HepG2 (cell line): ENCODE data around the gene TMEFF2. TPM values are rescaled to one million over a fixed set of nuclear protein-coding genes. Genes with fewer than 3 reads are reported as not detected.

Source experiments
- ATAC-seq: fragments of 200-7000 bp; cut with Tn5 transposase; 3 replicates; pipeline ENCODE4 v1.9.1; 2020; ENCODE audit warnings: mild to moderate bottlenecking, moderate library complexity
- BruUV-seq: library from RNA; stranded (reverse); fragments of 400-500 nt; replicated peaks from 2 replicates; lab custom pipeline; 2021; lab: Mats Ljungman, UMichigan
- CTCF ChIA-PET: fragments of 300-600 bp; formaldehyde crosslinking; extraction: SDS; loops from one replicate; lab custom pipeline; 2021; ENCODE audit warnings: low total read pairs, inconsistent platforms, low intra/inter-chr PET ratio; lab: Yijun Ruan, JAX
- POLR2A ChIA-PET: fragments of 350-600 bp; sonication (Branson Sonifier 250); formaldehyde crosslinking; loops from one replicate; lab custom pipeline; 2020; ENCODE audit warnings: antibody characterized with exemption, inconsistent platforms; lab: Yijun Ruan, JAX
- DNase-seq: peaks from one replicate; pipeline ENCODE4 v3.0.0-alpha.2; 2015; ENCODE audit warnings: low spot score
- FAIRE-seq: peaks from 3 replicates; lab custom pipeline; 2011; peaks lifted over from hg19 to GRCh38; lab: Jason Lieb, UNC
- H2AFZ ChIP-seq: one replicate; pipeline ENCODE4 v1.6.1; 2011; ENCODE audit warnings: low read length, inconsistent platforms
- H3K27ac ChIP-seq: fragments of 300-600 bp; 3 replicates; pipeline ENCODE4 v1.8.0; 2011; ENCODE audit warnings: mixed run types, mild to moderate bottlenecking, mixed read lengths, low read length, inconsistent platforms; ENCODE audit not compliant: insufficient read depth; ENCODE audit errors: extremely low read length
- H3K27me3 ChIP-seq, 2 experiments: fragments of 200-600 bp in 1 of 2; 2 replicates in 1 of 2; 3 replicates in 1 of 2; pipeline versions ENCODE4 v1.6.0 to v1.8.0; 2011; ENCODE audit warnings: low read length in 2 of 2, mild to moderate bottlenecking in 2 of 2, moderate library complexity in 2 of 2, inconsistent platforms in 1 of 2; ENCODE audit not compliant: insufficient read depth in 2 of 2, control insufficient read depth in 1 of 2
- H3K36me3 ChIP-seq, 2 experiments: fragments of 200-600 bp in 1 of 2; replicated peaks in 1 of 2; 2 replicates in 1 of 2; 3 replicates in 1 of 2; pipeline versions ENCODE4 v1.5.1 to v1.8.0; 2011; ENCODE audit warnings: low read length in 2 of 2, inconsistent platforms in 1 of 2; ENCODE audit not compliant: insufficient read depth in 2 of 2, control insufficient read depth in 1 of 2
- H3K4me1 ChIP-seq: 2 replicates; pipeline ENCODE4 v1.5.1; 2012; ENCODE audit warnings: low read length, inconsistent platforms; ENCODE audit not compliant: insufficient read depth
- H3K4me2 ChIP-seq: 2 replicates; pipeline ENCODE4 v1.6.0; 2011; ENCODE audit warnings: low read depth, low read length, inconsistent platforms
- H3K4me3 ChIP-seq, 3 experiments: fragments of 200-600 bp in 1 of 3; sonication (generic), shearing (Covaris generic) in 1 of 3; replicated peaks in 1 of 3; 2 replicates each; pipeline ENCODE4 v1.5.1; 2011 to 2016; ENCODE audit warnings: low read length in 3 of 3, inconsistent platforms in 2 of 3, low read depth in 2 of 3, mild to moderate bottlenecking in 2 of 3, control low read depth in 1 of 3, mixed read lengths in 1 of 3; ENCODE audit not compliant: insufficient read depth in 1 of 3
- H3K79me2 ChIP-seq: one replicate; pipeline ENCODE4 v1.6.1; 2011; ENCODE audit warnings: low read length, inconsistent platforms; ENCODE audit not compliant: insufficient read depth
- H3K9ac ChIP-seq: 2 replicates; pipeline ENCODE4 v1.6.0; 2011; ENCODE audit warnings: mild to moderate bottlenecking, low read depth, low read length, inconsistent platforms; ENCODE audit not compliant: insufficient read depth
- H3K9me3 ChIP-seq: 2 replicates; pipeline ENCODE4 v1.5.1; 2012; ENCODE audit warnings: mild to moderate bottlenecking, low read length
- H4K20me1 ChIP-seq: 2 replicates; pipeline ENCODE4 v1.6.0; 2011; ENCODE audit warnings: inconsistent platforms, mild to moderate bottlenecking, low read length, moderate library complexity; ENCODE audit not compliant: insufficient read depth
- ASH2L ChIP-seq: fragments of 300-600, 200-600 bp; sonication (generic); IDR thresholded peaks from 2 replicates; pipeline ENCODE4 v1.7.0; 2017; ENCODE audit warnings: low read depth, mild to moderate bottlenecking, moderate library complexity, mixed read lengths, low read length; ENCODE audit not compliant: insufficient read length
- CBFB ChIP-seq: sonication (generic); formaldehyde crosslinking; IDR thresholded peaks from 2 replicates; pipeline ENCODE4 v1.4.0; 2020; ENCODE audit warnings: missing genetic modification reagents
- EED ChIP-seq: sonication (generic); formaldehyde crosslinking; IDR thresholded peaks from 2 replicates; pipeline ENCODE4 v1.5.0; 2020; ENCODE audit warnings: mild to moderate bottlenecking, missing genetic modification reagents
- FLYWCH1 ChIP-seq: sonication (generic); formaldehyde crosslinking; IDR thresholded peaks from 2 replicates; pipeline ENCODE4 v1.8.1; 2023; ENCODE audit warnings: mild to moderate bottlenecking, missing genetic modification reagents
- HMGA1 ChIP-seq: sonication (generic); formaldehyde crosslinking; conservative IDR thresholded peaks from 2 replicates; pipeline ENCODE4 v1.4.0; 2020; ENCODE audit warnings: missing genetic modification reagents
- MBNL3 ChIP-seq: fragments of 250-450 bp; sonication (Bioruptor Pico); conservative IDR thresholded peaks from 2 replicates; pipeline ENCODE4 v1.8.0; 2022; ENCODE audit warnings: mild to moderate bottlenecking, inconsistent platforms
- PCBP2 ChIP-seq: fragments of 200-400 bp; formaldehyde crosslinking; optimal IDR thresholded peaks from 2 replicates; pipeline ENCODE3; 2018; ENCODE audit warnings: low read length, low read depth; ENCODE audit not compliant: poor library complexity, severe bottlenecking
- POGK ChIP-seq: sonication (generic); formaldehyde crosslinking; conservative IDR thresholded peaks from 2 replicates; pipeline ENCODE4 v1.8.0; 2022; ENCODE audit warnings: mild to moderate bottlenecking, moderate library complexity, missing genetic modification reagents
- SIN3B ChIP-seq: fragments of 150-350 bp; IDR thresholded peaks from 2 replicates; pipeline ENCODE4 v1.6.1; 2014; ENCODE audit warnings: low read length
- SPEN ChIP-seq: sonication (generic); formaldehyde crosslinking; IDR thresholded peaks from 2 replicates; pipeline ENCODE4 v1.5.1; 2020; ENCODE audit warnings: low read depth, mild to moderate bottlenecking, missing genetic modification reagents
- TBL1XR1 ChIP-seq: fragments of 150-350 bp; IDR thresholded peaks from 2 replicates; pipeline ENCODE4 v1.6.1; 2014; ENCODE audit warnings: borderline replicate concordance, low read length; ENCODE audit not compliant: partially characterized antibody
- TBP ChIP-seq: sonication (generic); formaldehyde crosslinking; IDR thresholded peaks from 2 replicates; pipeline ENCODE4 v1.5.0; 2020; ENCODE audit warnings: missing genetic modification reagents
- TEAD2 ChIP-seq: sonication (generic); formaldehyde crosslinking; IDR thresholded peaks from 2 replicates; pipeline ENCODE4 v1.9.0; 2021; ENCODE audit warnings: missing genetic modification reagents
- TSC22D2 ChIP-seq: sonication (generic); formaldehyde crosslinking; IDR thresholded peaks from 2 replicates; pipeline ENCODE4 v1.5.1; 2020; ENCODE audit warnings: missing genetic modification reagents, mild to moderate bottlenecking, borderline replicate concordance
- ZNF382 ChIP-seq: sonication (generic); formaldehyde crosslinking; IDR thresholded peaks from 2 replicates; pipeline ENCODE4 v1.5.0; 2020; ENCODE audit warnings: missing genetic modification reagents, mild to moderate bottlenecking, borderline replicate concordance
- ZNF709 ChIP-seq: sonication (generic); formaldehyde crosslinking; IDR thresholded peaks from 2 replicates; pipeline ENCODE4 v1.5.0; 2020; ENCODE audit warnings: mild to moderate bottlenecking, missing genetic modification reagents
- WGBS: methylation state at CpG from one replicate; pipeline ENCODE4 v1.1.6; 2017; ENCODE audit warnings: low lambda C conversion rate; 5-methylcytosine and 5-hydroxymethylcytosine counted together
- in situ Hi-C: cut with HindIII; loops from 2 replicates; pipeline ENCODE4 v1.10.0; 2017; ENCODE audit warnings: low pct_unique_long_range_greater_than_20kb; ENCODE audit not compliant: extremely low pct_ligation_motif_present
- intact Hi-C: fragments of 100-400 bp; cut with micrococcal nuclease; formaldehyde crosslinking; loops from one replicate; pipeline ENCODE4 v1.10.0; 2022; ENCODE audit not compliant: unreplicated experiment
- polyA plus RNA-seq, 8 experiments: library from polyadenylated mRNA; depleted of rRNA in 3 of 8; stranded (reverse) in 7 of 8; unstranded in 1 of 8; fragments of >200 nt; fragmentation: Illumina TruSeq in 4 of 8; extraction: Trizol in 4 of 8; gene quantifications; 2 replicates each; pipeline versions ENCODE4 v1.2.1 to v1.2.3, GENCODE V29; 2011 to 2016; ENCODE audit warnings: low read depth in 4 of 8, missing spikeins in 1 of 8, mixed read lengths in 1 of 8; ENCODE audit not compliant: insufficient read depth in 1 of 8
- total RNA-seq, 5 experiments: library from RNA; depleted of rRNA; stranded (reverse); fragments of >200 nt; fragmentation: Illumina TruSeq; extraction: Trizol; gene quantifications; 2 replicates each; pipeline ENCODE4 v1.2.3, GENCODE V29; 2016; ENCODE audit warnings: low read depth in 1 of 5
- TF ChIP-seq, protein P1 (sequence below): IDR thresholded peaks from 2 replicates; pipeline ENCODE4 v1.6.1; 2016; ENCODE audit warnings: missing compliant biosample characterization, missing genetic modification reagents, borderline replicate concordance
- TF ChIP-seq, protein P2 (sequence below): sonication (generic); formaldehyde crosslinking; IDR thresholded peaks from 2 replicates; pipeline ENCODE4 v1.4.0; 2020; ENCODE audit warnings: mild to moderate bottlenecking, missing genetic modification reagents
- TF ChIP-seq, protein P3 (sequence below): sonication (generic); formaldehyde crosslinking; IDR thresholded peaks from 2 replicates; pipeline ENCODE4 v1.4.0; 2020; ENCODE audit warnings: missing genetic modification reagents

Gene TMEFF2
- total and polyA plus RNA-seq, 2 of the 13 experiments (the other 11 are each of a cell fraction or from before 2014, with no cell fraction given): not detected

- 38% methylated on average over 1 of the region's 1 CpG for WGBS
- POLR2A ChIA-PET: no interaction called here
- H3K4me1 ChIP-seq: no peaks in the 10 kb centered on the region
These were observed 233.2 kb downstream of the TMEFF2 start for GRCh38 chr2:191961556-191961955.

More at GRCh38 chr2:191961556-191961955, 233.2 kb downstream of the TMEFF2 start:
- no peak overlapping the region for H3K27ac ChIP-seq
- no peaks in the 10 kb centered on the region for H3K9me3 ChIP-seq
- no peak overlapping the region for H3K9ac ChIP-seq
- H3K36me3 ChIP-seq: no peaks in the 10 kb centered on the region
- CTCF ChIA-PET: no interaction called here
- in situ Hi-C loops: no loop called here
- no peak for DNase-seq
- no TSS peak for BruUV-seq
- intact Hi-C loops: no loop called here
- H3K4me3 ChIP-seq: no peak overlapping the region
- H2AFZ ChIP-seq: no peak overlapping the region
- no peak for FAIRE-seq
- H4K20me1 ChIP-seq: no peaks in the 10 kb centered on the region
- TF ChIP-seq ZNF382 (CRISPR knock-in tag): no peak
- no peak for TF ChIP-seq POGK (CRISPR knock-in tag)
- TF ChIP-seq SIN3B: no peak
- TF ChIP-seq TBP: no peak
- TF ChIP-seq, protein P1, sequence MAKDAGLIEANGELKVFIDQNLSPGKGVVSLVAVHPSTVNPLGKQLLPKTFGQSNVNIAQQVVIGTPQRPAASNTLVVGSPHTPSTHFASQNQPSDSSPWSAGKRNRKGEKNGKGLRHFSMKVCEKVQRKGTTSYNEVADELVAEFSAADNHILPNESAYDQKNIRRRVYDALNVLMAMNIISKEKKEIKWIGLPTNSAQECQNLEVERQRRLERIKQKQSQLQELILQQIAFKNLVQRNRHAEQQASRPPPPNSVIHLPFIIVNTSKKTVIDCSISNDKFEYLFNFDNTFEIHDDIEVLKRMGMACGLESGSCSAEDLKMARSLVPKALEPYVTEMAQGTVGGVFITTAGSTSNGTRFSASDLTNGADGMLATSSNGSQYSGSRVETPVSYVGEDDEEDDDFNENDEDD: no peak
- no peak for TF ChIP-seq PCBP2
- TF ChIP-seq, protein P2, sequence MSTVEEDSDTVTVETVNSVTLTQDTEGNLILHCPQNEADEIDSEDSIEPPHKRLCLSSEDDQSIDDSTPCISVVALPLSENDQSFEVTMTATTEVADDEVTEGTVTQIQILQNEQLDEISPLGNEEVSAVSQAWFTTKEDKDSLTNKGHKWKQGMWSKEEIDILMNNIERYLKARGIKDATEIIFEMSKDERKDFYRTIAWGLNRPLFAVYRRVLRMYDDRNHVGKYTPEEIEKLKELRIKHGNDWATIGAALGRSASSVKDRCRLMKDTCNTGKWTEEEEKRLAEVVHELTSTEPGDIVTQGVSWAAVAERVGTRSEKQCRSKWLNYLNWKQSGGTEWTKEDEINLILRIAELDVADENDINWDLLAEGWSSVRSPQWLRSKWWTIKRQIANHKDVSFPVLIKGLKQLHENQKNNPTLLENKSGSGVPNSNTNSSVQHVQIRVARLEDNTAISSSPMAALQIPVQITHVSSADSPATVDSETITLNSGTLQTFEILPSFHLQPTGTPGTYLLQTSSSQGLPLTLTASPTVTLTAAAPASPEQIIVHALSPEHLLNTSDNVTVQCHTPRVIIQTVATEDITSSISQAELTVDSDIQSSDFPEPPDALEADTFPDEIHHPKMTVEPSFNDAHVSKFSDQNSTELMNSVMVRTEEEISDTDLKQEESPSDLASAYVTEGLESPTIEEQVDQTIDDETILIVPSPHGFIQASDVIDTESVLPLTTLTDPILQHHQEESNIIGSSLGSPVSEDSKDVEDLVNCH (CRISPR knock-in tag): no peak
- no peak for TF ChIP-seq MBNL3 (CRISPR knock-in tag)
- TF ChIP-seq EED (CRISPR knock-in tag): no peak
- no peak for TF ChIP-seq FLYWCH1
- TF ChIP-seq, protein P3, sequence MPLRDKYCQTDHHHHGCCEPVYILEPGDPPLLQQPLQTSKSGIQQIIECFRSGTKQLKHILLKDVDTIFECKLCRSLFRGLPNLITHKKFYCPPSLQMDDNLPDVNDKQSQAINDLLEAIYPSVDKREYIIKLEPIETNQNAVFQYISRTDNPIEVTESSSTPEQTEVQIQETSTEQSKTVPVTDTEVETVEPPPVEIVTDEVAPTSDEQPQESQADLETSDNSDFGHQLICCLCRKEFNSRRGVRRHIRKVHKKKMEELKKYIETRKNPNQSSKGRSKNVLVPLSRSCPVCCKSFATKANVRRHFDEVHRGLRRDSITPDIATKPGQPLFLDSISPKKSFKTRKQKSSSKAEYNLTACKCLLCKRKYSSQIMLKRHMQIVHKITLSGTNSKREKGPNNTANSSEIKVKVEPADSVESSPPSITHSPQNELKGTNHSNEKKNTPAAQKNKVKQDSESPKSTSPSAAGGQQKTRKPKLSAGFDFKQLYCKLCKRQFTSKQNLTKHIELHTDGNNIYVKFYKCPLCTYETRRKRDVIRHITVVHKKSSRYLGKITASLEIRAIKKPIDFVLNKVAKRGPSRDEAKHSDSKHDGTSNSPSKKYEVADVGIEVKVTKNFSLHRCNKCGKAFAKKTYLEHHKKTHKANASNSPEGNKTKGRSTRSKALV (CRISPR knock-in tag): no peak
- TF ChIP-seq ZNF709 (CRISPR knock-in tag): no peak
- no peak for TF ChIP-seq TEAD2
- no peak for TF ChIP-seq TSC22D2 (CRISPR knock-in tag)
- no peak for TF ChIP-seq CBFB (CRISPR knock-in tag)
- TF ChIP-seq ASH2L: no peak
- no peak for TF ChIP-seq SPEN (CRISPR knock-in tag)
- no peak for TF ChIP-seq TBL1XR1
- TF ChIP-seq HMGA1 (CRISPR knock-in tag): no peak
- H3K4me2 ChIP-seq: no peak overlapping the region
- no peaks in the 10 kb centered on the region for H3K79me2 ChIP-seq
- H3K27me3 ChIP-seq: no peaks in the 10 kb centered on the region
- no peak for ATAC-seq
